Activated gamma-delta T cell (primary cell): ENCODE results near the gene MPDZ.
"Not testable (repeated sequence)": the region's sequence is repeated elsewhere in the genome, so short reads cannot be mapped to it uniquely, and the experiment has no call there.

Experiments
- DNase-seq: peaks from one replicate; lab custom pipeline; 2025; lab: John Stamatoyannopoulos, UW

The MPDZ gene

DNA sequence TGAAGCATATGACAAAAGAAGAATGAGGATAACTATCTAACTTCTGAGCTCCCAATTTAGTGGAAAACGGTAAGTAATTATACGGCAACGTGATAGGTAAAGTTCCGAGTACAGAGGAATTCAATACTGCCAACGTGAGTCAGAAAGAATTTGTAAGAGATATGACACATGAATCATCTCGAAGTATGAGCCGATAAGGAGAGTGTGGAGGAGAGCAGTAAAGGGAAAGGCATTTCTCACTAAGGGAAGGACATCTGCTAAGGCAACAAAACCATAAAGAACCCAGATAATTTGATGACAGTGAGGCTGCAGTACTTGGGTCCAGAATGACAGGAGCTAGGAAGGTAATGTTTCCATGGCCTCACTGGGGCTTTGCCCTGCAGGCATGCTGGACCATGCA lies 11.0 kb downstream of the MPDZ start:
- DNase-seq, result no peak

DNA sequence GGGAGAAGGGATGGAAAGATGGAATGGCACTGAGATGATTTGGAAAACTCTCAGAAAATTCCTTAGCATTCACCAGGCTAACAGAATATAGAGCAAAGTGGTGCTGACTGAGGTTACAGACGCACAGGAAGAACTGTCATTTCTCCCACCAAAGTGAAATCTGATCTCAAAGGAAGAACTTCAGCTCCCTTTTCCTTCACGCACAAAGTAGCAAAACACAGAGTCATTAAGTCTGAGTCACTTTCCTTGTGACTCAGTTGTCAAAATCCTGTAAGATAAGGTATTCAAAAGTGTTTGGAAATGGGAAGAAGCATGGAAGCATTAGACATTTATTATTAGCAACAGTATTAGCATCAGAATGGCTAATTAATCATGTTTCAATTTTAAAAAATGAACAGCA lies 11.7 kb downstream of the MPDZ start:
- no peak for DNase-seq

DNA sequence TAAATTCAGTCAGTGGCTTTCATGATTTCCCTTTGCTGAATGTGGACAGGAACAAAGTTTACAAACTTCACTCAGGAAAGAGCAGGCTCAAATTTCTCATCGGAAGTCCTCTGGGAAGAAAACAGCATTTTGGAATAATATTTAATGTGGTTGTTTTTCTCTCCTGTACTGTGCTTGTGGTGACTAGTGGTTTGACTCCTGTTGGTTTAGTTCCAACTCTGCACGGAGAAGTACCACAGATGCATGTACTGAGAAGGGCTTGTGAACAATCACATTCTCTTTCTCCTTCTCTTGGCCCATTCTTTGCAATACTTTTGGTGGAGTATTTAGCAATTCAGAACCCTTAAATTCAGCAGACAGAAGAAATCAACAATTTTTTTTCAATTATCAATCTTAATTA lies 13.3 kb downstream of the MPDZ start:
- no peak for DNase-seq

DNA sequence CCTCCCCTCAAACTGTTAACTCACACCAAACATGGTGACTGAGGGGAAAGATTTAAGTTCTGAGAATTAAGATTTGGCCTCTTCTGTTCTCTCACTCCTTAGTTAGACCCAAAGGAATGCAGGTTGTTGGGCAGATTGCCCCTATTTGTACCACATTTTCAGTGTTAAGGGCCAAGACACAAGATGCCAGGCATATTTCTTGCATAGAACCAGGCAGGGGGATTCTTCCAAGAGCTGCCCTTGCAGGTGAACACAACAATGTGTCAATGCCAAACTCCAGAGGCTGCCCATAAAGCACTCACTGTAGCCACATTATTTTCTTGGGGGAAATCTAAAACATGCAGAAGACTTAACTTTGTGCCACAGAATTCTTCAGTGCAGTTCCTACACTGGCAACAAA lies 14.7 kb downstream of the MPDZ start:
- no peak for DNase-seq

DNA sequence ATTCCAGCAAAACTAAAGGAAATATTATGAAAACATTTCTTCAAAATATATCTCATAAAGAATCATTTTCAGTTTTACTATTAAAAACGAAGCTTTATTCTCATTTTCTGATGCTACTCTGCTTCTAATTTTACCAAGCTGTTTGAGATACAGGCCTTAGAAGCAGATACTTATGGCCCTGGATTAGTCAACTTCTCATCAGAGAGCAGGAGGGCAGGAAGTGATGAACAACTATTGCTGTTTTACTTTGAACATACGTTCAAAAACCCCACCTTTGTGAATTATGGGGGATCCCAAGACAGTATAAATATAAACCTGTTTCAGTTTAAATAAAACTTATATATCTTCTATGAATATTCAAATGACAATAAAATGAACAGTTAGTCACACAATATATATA lies 16.0 kb downstream of the MPDZ start:
- no peak for DNase-seq

DNA sequence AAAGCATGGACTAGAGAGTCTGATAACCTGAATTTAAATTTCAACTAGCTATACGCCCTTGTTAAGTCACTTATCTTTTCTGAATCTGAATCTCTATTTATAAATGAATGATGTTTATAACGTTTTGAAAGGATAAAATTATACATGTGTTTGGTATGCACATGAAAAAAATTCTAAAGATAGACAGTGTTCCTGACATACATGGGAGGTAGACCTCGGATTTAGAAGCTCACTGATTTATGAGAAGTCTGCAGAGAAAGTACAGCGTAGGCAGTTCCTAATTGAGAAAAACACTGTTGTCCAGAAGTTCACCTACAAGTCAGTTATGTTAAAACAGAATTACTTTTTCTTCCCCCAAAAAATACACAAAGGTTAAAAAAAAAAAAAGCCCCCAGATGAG lies 26.6 kb downstream of the MPDZ start:
- no peak for DNase-seq

DNA sequence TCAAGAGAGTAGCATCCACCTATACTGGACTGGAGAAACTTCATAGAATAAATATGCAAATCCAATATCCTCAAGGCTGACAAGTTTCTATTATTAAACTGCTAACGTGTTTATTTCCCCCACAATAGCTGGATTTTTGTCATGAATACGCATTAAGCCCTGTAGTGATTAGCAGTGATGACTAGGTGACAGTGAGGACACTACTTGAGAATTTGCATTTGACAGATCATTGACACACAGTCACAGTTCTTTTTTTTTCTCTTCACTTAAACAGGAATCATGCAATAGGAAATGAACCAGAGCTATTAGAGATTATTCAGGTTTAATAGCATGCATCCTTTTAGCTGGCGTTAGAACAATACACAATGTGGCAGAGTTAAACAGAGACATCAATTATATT lies 35.3 kb downstream of the MPDZ start:
- no peak for DNase-seq

DNA sequence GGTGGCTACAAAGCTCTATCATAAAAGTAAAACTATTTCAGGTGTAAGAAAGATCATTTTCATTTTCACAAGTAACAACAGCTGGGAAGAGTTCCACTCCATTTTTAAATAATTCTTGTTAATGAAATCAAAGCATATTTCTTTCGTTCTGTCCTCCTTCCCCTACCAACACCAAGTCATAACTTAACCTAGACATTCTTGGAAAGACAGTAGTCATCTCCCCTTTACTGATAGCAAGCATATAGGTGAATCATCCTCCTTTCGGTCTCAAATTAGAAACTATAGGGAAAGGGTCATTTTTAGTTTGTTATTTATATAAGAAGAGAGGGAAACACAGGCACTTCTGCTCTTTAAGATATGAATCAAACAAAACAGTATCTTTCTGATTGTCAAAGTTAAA lies 38.2 kb downstream of the MPDZ start:
- no peak for DNase-seq

DNA sequence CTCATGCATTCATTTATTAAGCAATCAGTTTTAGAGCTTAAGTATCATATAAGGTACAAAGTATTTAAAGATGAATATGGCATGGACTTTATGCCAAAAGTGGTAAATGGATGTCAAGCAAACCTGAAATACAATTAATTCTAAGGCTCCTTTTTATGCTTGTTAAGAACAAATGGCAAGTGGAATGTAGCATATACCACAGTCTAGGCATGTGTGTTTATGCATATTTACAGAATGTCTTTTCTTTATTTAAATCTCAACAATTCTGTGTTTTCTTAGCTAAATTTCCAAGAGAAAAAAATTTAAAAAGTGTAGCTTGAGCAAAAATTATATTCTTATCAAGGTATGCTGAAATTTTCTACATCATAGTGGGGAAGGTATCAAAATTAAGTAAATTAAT lies 39.8 kb downstream of the MPDZ start:
- DNase-seq, result no peak

DNA sequence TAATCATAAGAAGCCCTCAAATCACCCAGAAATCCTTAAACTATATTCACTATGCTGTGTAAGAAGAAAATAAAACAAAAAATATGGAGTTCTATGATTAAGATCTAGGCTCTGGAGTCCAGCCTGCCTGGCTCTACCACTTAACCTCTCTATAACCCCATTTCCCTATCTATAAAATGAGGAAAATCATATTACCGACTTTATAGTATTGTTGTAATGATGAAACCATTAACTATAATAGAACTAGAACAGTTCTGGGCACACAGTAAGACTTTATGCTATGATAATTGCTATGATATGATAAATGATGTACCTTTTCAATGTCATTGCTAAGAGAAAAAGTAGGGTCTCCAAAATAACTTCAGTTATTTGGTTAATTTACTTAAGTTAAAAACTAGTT lies 40.3 kb downstream of the MPDZ start:
- no peak for DNase-seq

DNA sequence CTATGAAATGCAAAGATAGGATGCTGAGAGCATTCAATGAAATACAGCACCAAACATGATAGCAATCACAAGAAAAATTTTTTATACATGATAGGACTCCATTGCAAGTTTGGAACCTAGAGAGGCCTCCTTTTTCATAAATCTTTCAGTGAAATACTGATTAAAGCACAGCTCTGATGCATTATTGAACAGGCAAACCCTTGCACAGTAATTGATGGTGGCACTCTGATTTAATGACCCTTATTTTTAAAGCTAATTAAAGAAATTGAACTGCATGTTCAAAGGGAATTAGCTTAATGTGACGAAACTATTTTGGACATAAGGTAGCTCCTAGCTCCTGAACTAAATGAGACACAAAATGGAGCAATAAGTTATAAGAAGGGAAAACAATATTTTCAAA lies 44.6 kb downstream of the MPDZ start:
- no peak for DNase-seq

DNA sequence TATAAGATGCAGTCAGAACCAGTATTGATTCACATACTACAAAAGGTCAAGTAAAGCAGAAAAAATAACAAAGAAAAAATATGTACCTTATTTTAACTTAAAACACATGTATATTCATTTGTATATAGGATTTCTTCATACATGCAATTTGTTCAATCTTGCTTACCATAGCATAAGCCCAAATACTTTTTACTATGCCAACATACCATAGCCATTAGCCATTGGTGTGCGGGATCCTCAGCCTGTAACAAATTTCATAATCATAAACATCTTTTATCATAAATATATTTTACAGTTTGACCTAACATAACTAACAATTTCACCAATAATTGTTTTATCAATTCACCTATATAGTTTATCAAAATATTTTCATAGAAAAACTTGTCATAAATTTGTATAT lies 51.1 kb downstream of the MPDZ start:
- DNase-seq, result no peak

DNA sequence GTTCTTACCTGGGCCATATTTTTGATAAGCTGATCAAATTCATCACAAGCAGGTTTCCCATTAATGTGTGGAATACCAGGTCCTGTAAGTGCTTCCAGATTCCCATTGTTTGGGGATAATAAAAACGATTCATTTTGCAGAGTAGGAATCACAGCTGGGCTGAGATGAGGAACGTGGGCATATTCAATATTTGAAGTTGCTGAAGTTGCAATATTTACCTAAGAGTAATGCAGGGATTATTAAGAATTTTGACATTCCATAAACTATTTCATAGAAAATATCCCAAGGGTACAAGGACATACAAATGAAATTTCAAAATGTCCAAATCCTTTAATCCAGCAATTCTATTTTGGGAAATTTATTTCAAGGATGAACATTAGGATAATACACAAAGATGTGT lies 55.1 kb downstream of the MPDZ start:
- DNase-seq, result no peak

DNA sequence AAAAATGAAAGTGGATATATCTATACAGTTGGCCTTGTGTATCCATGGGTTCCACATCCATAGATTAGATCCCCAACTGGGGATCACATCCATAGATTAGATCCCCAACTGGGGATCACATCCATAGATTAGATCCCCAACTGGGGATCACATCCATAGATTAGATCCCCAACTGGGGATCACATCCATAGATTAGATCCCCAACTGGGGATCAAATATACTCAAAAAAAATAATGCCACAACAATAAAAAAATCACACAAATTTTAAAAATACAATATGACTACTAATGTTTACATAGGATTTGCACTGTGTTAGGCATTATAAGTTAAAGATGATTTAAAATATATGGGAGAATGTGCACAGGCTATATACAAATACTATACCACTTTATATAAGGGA lies 56.8 kb downstream of the MPDZ start:
- DNase-seq, result not testable (repeated sequence)

DNA sequence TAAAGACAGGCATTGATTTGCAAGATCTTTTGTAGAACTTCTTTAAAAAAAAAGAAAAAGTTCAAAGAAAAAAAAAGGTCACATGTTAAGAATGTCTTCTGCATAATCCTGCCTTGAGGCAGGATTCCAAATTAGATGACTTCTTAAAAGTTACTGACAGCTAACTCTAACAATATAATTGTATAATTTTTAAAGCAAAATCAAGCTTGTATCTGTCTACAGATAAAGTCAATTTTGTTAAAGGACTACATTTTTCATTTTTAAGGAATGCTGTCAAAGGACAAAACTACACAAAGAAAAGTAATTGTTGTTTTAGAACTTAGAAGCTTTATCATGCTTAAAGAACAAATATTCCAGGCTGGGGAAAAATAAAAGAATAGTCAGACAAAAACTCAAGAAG lies 57.8 kb downstream of the MPDZ start:
- no peak for DNase-seq

DNA sequence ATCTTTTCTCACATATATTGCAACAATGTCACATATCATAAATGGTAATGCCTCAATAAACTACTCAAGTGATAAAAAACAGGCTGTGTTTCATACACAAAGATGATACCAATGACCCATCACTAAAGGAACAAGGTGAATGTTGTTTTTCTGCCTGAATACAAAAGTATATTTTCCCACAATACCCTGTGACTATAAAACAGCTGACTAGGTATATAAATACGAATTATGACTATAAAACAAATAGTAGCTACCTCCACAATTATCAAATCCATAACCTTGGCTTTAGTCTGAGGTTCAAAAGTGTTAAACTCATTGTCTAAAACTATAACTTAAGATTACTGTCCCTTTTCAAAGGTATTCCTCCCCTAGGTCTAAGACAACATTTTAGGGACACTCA lies 58.7 kb downstream of the MPDZ start:
- no peak for DNase-seq

DNA sequence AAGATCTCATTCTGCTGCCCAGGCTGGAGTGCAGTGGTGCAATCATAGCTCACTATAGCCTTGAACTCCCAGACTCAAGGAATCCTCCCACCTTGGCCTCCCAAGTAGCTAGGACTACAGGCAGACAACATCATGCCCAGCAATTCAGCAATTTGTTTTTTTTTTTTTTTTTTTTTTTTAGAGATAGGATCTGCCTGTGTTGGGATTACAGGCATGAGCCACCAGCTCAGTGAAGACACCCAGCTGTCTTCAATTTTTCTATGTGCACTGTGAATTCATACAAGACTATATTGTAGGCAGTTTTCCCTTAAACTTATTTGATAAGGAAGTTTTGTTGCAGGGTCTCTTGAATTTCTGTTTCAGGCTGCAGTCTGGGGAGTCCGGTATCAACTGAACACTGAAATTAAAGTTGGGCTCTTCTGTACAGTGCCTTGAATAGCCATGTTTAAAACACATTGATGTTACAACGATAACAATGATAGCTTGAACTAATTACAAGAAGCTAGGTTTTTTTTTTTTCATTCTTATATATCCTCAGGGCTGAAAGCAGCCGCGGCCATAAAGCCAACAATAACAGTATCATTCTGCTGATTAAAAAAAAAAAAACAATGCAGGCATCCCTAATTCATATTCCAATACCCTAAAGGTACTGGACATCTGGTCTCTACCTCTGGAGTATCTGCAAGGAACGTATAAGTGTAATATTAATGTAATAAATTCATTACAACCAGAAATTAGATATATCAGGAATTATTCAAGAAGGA lies 63.5 kb downstream of the MPDZ start:
- no peak for DNase-seq

DNA sequence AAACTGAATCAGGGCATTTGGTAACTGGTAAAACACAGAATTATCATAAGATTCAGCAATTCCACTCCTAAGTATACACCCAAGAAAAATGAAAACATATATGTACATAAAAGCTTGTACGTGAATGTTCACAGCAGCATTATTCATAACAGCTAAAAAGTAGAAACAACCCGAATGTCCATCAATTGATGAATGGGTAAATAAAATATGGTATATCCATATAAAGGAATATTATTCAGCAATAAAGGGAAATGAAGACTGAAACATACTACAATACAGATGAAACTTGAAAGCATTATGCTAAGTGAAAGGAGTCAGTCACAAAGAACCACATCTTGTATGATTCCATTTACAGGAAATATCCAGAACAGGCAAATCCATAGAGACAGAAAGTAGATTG lies 65.5 kb downstream of the MPDZ start:
- no peak for DNase-seq

DNA sequence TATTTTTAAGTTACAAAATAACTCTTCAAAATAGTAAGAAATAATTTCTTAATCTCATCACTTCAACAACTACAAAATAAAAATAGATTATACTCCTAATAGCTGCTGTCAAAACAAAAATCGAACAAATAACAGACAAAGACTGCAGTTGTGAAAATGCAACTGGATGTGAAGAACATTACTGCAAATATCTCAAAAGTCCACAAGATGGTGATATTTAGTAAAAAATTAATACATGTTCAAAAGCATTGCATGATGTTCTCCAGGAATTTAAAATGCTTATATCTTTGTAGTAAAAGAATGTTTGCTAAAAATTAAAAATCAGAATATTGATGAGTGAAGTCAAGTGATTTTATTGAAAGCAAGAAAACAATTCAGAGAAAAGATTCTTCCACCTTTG lies 66.2 kb downstream of the MPDZ start:
- DNase-seq, result no peak

DNA sequence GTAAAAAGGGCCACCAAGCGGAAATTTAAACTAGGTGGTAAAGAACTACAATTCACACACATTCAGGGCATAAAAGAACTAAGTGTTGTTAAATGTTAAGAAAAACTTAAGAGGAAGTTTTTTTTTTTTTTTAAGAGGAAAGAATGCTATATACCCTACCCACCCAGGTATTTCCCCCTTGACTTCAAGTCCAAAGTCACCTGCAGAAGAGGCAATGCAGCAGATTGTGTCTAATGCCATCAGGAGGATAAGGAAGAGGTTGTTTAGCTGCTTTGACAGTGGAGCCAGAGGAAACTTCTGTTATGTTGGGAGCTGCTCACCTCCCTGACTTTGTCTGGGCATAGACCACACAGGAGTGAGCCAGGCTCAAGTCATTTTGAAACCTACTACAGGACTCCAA lies 69.2 kb downstream of the MPDZ start:
- no peak for DNase-seq

DNA sequence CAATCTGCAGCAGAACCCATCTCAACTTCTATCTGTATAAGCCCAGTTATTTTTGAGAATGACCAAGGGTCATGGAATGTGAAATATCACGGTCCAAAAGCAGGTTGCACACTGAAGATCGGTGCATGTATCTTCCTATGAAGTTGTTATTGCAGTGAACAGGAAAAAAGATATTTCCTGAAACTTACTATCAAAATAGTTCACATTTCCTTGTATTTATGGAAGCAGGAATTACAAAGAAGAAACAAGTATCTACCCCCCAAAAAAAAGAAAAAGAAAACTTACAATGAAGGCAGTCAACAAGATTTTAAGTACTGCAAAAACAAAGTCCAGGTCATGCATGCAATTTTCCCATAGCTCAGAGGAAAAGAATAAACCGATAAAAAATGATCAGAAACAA lies 70.0 kb downstream of the MPDZ start:
- no peak for DNase-seq

DNA sequence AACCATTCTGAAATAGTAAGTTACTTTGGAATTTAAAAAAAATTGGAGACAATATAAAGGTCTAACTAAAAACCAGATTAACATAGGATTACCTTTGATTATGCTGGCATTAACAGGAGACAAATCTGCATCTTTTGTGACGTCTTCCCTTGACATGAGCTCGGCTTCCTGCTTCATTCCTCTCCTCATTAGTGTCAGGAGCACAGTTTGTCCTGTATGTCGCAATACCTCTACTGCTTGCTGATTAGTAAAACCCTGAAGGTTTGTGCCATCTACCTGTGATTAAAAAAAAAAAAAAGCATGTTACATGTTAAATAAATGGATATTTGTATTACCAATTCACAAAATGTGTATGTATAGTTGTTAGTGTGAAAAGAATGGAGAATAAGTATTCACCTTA lies 73.7 kb downstream of the MPDZ start:
- no peak for DNase-seq

DNA sequence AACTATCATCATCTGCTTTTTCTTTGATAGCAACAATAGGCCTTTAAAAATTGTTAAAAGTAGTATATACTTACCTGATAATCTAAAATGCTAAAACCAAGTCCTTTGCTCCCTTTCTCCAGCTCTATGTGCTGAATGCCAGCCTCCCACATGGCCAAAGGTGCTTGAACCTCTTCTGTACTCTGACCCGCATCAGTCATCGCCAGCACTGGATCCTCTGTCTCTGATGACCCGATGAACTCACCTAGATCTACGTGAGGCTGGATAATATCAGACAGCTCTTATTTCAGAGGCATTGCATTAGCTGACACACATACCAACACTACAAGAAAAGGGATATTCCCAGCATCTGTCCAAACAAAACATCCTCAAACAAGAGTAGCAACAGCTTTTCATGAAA lies 89.5 kb downstream of the MPDZ start:
- no peak for DNase-seq

DNA sequence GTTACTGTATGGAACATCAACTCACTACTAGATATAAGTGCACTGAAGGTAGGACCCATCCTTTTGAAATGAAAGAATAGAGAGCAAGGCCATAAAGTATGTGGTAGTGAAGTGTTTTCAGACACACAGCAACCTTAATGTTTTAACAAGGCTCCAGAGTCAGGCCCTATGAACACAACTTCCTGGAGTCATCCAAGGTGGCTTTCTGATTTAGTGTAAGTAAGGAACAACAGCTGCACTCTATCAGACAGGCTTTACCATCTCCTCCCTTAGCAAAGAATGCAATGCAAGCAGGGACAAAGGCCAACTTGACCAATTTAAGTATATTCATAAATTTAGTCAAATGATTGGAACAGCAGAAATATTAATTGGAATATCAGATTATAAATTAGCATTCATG lies 90.1 kb downstream of the MPDZ start:
- no peak for DNase-seq

DNA sequence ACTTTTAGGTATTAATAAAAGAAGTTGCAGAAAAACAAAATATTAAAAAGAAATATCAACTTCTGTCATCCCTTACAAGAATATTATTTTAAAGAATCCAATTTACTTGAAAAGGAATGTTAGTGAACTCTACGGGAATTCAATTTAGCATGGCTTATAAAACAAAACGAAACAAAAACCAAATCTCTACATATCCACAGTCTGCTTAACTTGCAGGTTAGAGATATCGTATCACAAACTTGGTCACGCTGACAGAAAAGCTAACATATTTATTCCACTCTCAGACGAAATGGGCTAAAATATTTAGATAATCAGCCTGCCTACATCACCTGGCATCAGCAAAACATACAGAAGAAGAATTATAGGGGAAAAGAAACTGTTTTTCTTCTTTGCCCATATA lies 92.7 kb downstream of the MPDZ start:
- DNase-seq, result no peak
